ENCODE measurements around the gene BCL2L1. TPM values are rescaled to one million over a fixed set of nuclear protein-coding genes. Genes with fewer than 3 reads are reported as not detected.

Gene BCL2L1
- total RNA-seq, 1 experiment from 2014 or later, result 277 TPM

DNA sequence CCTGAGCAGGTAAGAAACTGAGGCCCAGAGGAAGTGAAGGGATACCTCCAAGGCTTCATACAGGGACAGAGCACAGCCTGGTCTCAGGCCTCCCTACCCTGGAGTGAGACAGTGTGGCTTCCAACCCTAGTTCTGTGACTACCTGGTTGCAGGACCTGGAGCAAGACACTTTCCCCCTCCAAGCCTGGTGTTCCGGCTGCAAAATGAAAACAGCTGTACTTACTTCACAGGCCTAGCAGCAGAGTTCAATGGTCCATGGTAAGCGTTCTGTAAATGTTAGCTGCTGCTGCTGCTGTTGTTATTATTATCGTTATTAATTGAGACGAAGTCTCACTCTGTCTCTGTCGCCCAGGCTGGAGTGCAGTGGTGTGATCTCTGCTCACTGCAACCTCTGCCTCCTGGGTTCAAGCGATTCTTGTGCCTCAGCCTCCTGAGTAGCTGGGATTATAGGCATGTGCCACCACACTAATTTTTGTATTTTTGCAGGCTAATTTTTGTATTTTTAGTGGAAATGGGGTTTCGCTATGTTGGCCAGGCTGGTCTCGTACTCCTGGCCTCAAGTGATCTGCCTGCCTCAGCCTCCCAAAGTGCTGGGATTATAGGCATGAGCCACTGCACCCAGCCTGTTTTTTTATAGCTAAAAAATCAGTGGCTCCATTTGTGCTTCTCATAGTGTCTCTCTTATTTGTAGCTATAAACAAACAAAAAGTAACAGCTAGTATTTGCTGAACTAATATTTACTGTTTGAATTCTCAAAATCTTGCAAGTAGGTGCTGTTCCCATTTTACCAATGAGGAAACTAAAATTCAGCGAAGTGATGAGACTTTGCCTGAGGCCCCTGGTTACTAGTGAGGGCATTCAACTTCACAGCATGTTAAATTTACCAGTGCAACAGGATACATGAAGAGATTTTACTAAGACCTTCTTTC, 43.0 kb downstream of the BCL2L1 start:
- no peaks in the 10 kb centered on the region for H3F3A ChIP-seq (ENCODE audit: low read length, unreplicated experiment)
- no peaks in the 10 kb centered on the region for H3K27me3 ChIP-seq (ENCODE audit: low read length)
- peak; percentile 4 for DNase-seq
- intact Hi-C loops (cut with micrococcal nuclease), result loop anchor here (2.0 kb wide), 1 partner anchor 33 kb away; no protein-coding TSS in a partner anchor
- TF ChIP-seq EZH2 (IDR thresholded peaks at IDR 0.05; ENCODE audit: low read length, unreplicated experiment) (no peak), EZH2phosphoT487 (IDR thresholded peaks at IDR 0.05; ENCODE audit: borderline replicate concordance, low read length) (no peak)
- TF ChIP-seq, protein P1, sequence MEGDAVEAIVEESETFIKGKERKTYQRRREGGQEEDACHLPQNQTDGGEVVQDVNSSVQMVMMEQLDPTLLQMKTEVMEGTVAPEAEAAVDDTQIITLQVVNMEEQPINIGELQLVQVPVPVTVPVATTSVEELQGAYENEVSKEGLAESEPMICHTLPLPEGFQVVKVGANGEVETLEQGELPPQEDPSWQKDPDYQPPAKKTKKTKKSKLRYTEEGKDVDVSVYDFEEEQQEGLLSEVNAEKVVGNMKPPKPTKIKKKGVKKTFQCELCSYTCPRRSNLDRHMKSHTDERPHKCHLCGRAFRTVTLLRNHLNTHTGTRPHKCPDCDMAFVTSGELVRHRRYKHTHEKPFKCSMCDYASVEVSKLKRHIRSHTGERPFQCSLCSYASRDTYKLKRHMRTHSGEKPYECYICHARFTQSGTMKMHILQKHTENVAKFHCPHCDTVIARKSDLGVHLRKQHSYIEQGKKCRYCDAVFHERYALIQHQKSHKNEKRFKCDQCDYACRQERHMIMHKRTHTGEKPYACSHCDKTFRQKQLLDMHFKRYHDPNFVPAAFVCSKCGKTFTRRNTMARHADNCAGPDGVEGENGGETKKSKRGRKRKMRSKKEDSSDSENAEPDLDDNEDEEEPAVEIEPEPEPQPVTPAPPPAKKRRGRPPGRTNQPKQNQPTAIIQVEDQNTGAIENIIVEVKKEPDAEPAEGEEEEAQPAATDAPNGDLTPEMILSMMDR (conservative IDR thresholded peaks at IDR 0.05; ENCODE audit: low read depth, low read length), result no peak
- H3K27ac ChIP-seq (ENCODE audit: low read length), result no peak overlapping the region
- peaks cover 16% of the 10 kb centered on the region; the same call in 1 of the 2 replicates for H4K20me1 ChIP-seq (ENCODE audit: low read length)
- ChIA-PET POLR2A (ENCODE audit: unreplicated experiment) (interaction anchor here (0.6 to 1.5 kb wide), 3 partner anchors 37 to 43 kb away, joined by 3 to 8 read pairs (median 4); partner anchors contain the start of gene BCL2L1), CTCF (interaction anchor here (0.6 kb wide), 1 partner anchor 46 kb away, joined by 3 read pairs; no protein-coding TSS in a partner anchor)
- no peak overlapping the region for H2AFZ ChIP-seq (ENCODE audit: low read length)
- H3K36me3 ChIP-seq (ENCODE audit: low read depth, low read length), result peaks cover 76% of the 10 kb centered on the region
- H3K9me3 ChIP-seq (ENCODE audit: low read length), result no peaks in the 10 kb centered on the region
- H3K9ac ChIP-seq (ENCODE audit: low read length), result no peak overlapping the region
- ATAC-seq, result peak; percentile 19
- BruUV-seq (replicated peaks), result no TSS peak
- H3K9me2 ChIP-seq (replicated peaks; ENCODE audit: low read length), result no peaks in the 10 kb centered on the region
- peaks cover 97% of the 10 kb centered on the region for H3K79me2 ChIP-seq (ENCODE audit: low read length)
- H3K4me3 ChIP-seq (ENCODE audit: low read length), result no peak overlapping the region
- no peak overlapping the region for H3K4me2 ChIP-seq (ENCODE audit: low read length)
- H3K4me1 ChIP-seq (ENCODE audit: insufficient read depth, low read length), result peaks cover 23% of the 10 kb centered on the region

DNA sequence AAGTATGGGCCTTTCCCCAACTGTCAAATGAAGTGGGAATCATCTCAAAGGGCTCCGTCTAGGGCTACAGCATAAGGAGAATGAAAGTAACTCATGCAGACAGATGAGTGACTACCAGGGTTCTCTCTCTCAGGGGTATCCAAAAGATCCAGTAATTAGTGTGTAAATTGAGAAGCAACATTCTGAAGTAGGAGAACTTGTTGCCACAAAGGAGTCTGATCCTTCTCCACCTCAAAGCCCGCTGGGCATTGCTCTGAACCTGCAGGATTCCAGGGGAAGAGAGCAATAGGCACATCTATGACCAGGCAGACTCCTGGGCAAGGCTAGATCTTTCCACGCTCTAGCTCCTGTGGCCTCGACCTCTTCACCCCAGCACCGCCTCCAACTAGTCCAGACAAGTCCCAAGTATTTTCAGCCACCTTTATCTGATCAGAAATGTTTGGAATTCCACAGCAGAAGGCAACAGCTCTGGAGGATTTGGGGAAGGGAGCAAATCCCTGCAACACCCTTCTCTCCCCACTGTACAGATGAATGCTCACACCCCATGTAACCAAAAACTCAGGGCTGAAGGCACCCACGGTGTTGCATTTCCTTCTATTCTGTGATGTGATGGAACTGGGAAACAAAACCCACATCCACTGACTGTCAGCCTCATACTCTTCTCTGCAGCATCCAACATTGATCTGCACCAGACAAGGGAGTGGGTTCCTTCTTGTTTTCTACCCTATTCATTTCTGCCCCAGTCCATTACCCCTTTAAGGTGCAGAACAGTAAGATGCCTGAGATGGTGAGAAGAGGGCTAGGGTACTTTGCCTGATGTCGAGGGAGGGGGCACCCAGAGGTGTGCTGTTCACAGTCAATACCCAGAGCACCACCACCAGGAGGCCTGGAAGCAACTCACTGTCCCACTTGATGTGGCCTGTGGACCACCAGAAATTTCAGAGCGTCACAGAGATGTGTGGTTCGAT, 44.0 kb downstream of the BCL2L1 start:
- Histone ChIP-seq H3F3A (ENCODE audit: low read length, unreplicated experiment) (no peaks in the 10 kb centered on the region), H3K9me3 (ENCODE audit: low read length) (no peaks in the 10 kb centered on the region), H3K4me3 (ENCODE audit: low read length) (no peak overlapping the region), H3K9ac (ENCODE audit: low read length) (no peak overlapping the region), H3K27ac (ENCODE audit: low read length) (no peak overlapping the region), H3K27me3 (ENCODE audit: low read length) (no peaks in the 10 kb centered on the region), H2AFZ (ENCODE audit: low read length) (no peak overlapping the region), H3K9me2 (replicated peaks; ENCODE audit: low read length) (no peaks in the 10 kb centered on the region), H3K79me2 (ENCODE audit: low read length) (peaks cover 97% of the 10 kb centered on the region), H3K4me1 (ENCODE audit: insufficient read depth, low read length) (peaks cover 26% of the 10 kb centered on the region), H3K36me3 (ENCODE audit: low read depth, low read length) (peaks cover 76% of the 10 kb centered on the region), H3K4me2 (ENCODE audit: low read length) (no peak overlapping the region), H4K20me1 (ENCODE audit: low read length) (peaks cover 14% of the 10 kb centered on the region; the same call in 1 of the 2 replicates)
- TSS peak; percentile 1 for BruUV-seq (replicated peaks)
- POLR2A ChIA-PET (ENCODE audit: unreplicated experiment), result no interaction called here
- TF ChIP-seq EZH2 (IDR thresholded peaks at IDR 0.05; ENCODE audit: low read length, unreplicated experiment) (no peak), EZH2phosphoT487 (IDR thresholded peaks at IDR 0.05; ENCODE audit: borderline replicate concordance, low read length) (no peak)
- TF ChIP-seq, protein P1 (conservative IDR thresholded peaks at IDR 0.05; ENCODE audit: low read depth, low read length), result no peak
- ATAC-seq (no peak), DNase-seq (peak; percentile 2)
- intact Hi-C loops (cut with micrococcal nuclease), result no loop called here
- CTCF ChIA-PET, result no interaction called here

Measured in PC-3 (cell line).